Measurements from ENCODE around the gene VPS11.
A peak's percentile ranks its signal among the peaks of the same experiment; 100 is the strongest.
"Not testable (repeated sequence)": the region's sequence is repeated elsewhere in the genome, so short reads cannot be mapped to it uniquely, and the experiment has no call there.

Gene VPS11

DNA sequence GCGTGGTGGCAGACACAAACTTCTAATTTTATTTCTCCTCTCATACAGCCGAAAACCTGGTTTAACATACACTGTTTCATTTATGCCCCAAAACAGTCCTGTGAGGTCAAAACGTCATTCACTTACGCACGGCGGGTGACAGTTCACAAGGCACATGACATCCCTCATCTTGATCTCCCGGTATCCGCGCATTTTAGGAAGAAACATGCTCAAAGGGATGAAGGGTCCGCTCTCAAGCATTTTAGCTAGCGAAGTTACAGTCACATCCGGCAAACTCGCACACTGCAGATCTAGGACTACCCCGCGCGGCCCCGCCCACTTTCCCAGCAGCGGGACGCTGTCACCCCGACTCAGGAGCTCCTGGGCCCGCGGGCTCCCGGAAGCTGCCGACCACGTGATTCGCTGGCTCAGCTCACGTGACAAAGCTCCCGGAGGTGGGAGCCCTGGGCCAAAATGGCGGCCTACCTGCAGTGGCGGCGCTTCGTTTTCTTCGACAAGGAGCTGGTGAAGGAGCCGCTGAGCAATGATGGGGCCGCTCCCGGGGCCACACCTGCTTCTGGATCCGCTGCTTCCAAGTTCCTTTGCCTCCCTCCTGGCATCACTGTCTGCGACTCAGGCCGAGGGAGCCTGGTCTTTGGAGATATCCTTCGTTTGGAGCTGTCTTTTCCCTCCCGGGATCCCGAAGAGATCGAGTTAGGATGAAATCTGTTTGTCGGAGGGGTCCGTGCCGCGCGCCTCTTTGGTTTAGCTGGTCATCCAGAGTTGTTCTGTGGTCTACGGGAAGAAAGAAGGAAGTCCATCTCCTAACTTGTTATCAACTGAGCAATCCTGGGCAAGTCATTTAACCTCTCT is at the start of gene VPS11:
Gene VPS11, plus strand, starts transcription at position 448 of the 852 bp plus-strand sequence. Its CDS starts 6 bp downstream, at position 454.
- peak; percentile 97 for DNase-seq (ENCODE audit: low read depth)

DNA sequence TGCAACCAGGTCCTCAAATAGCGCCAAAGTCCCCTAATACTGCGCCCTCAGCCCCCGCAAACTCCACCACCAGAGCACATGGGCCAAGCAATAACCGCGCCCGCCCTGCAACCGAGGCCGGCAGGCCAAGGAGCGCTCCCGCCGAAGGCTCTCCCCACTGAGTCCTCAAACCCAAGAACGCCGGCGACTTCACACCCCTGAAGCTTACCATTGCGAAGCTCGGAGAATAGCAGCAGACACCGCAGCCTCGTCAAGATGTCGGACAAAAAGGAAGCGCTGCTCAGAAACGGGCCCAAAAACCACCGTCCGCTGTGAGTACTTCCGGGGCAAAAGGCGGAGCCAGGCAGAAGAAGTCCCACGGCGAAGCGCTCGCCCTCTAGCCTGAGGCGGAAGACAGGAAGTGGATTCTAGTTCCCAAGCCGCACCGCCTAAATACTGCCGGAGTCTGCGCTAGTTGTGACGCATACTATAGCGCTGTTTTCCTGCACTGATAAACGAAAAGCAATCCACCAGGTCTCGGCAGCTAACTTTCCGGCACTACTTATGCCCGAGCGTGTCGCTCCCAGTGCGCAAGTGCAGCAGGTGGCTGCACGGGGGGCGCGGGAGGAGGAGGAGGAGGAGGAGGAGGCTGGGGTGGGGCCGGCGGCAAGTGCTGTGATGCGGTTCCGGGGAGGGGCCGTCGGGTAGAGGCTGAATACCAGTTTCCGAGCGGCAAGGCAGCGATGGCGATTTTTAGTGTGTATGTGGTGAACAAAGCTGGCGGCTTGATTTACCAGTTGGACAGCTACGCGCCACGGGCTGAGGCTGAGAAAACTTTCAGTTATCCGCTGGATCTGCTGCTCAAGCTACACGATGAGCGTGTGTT is 49.3 kb upstream of the VPS11 start, which contains the start of the genes RPS25 and TRAPPC4:
Gene RPS25, minus strand, starts transcription at position 270 of the 865 bp plus-strand sequence. Its CDS starts 59 bp downstream, at position 211.
Gene TRAPPC4, plus strand, starts transcription at position 693 of the 865 bp plus-strand sequence. Its CDS starts 30 bp downstream, at position 723.
- DNase-seq (ENCODE audit: low read depth), result peak; percentile 89

DNA sequence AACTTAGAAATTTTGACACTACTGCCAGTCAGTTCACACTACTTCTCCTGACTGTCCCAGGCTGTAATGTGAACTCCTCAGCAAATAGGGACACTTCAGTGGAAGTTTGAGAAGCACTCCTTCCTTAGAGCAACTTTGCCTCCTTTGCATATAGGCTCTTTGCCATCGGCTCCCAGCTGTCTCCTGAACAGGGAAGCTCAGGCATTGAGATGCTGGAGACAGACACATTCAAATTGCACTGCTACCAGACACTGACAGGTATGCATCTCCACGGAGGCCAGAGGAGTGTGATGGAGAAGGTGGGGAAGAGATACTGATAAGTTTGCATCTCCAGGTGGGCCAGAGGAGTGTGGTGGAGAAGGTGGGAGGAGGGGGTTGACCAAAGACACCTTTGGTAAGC is 47.6 kb upstream of the VPS11 start:
- DNase-seq (ENCODE audit: low read depth), result no peak

DNA sequence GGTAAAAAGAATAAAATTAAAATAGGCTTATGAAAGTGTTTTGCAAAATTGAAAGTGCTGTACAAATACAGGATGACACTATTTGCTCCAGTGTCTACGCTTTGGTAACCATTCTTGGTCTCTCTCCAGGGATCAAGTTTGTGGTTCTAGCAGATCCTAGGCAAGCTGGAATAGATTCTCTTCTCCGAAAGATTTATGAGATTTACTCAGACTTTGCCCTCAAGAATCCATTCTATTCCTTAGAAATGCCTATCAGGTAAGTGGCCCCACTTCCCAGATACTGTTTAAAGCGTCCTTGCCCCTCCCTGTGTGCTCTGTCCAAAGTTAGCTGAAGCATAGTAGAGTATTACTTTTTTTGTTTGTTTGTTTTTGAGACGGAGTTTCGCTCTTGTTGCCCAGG is 46.0 kb upstream of the VPS11 start:
- no peak for DNase-seq (ENCODE audit: low read depth)

DNA sequence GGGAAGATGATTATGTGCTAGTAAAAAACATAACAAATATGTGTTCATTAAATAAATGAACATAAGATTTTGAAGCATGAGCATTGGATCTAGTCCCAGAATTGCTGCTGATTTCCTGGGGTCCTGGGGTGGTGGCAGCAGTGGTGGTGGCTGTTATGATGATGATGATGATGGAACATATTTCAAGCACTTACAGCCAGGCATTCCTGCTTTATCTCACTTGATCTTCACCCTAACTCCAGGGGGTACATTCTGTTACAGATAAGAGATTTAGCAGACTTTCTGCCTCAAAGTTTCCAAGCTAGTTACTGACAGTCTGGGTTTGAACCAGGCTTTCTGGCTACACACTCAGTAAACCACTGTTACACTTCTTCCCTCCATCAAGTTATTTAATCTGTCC is 43.9 kb upstream of the VPS11 start:
- no peak for DNase-seq (ENCODE audit: low read depth)

DNA sequence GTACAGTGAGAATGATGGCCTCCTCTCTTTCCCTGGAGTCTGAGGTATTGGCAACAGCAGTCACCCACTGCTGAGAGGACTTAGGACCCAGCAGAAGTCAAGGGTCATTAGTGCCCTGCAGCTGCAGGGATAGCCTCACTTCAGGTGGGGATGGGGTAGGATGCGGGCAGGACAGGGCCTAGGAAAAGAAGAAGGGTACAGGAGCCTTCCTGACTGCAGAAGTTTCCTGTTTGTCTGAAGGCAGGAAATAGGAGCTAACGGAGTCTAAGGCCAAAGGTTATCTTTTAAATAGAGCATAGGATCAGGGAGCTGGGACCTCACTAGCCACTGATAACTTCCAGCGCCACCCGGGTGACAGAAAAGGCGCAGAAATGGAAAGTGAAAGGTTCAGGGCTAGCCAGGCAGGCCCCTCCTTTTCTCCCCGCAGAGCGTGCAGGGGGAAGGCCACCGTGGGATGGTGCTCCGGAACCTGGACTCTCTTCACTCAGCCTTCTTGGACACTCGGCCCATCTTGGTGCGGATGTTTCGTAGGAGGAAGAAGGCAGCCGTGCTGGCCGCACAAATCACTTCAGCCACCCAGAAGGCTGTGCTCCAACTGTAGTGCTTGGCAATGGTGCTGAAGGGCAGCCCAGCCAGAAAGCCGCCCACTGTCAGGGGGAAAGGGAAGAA is 43.1 kb upstream of the VPS11 start:
- DNase-seq (ENCODE audit: low read depth), result no peak

DNA sequence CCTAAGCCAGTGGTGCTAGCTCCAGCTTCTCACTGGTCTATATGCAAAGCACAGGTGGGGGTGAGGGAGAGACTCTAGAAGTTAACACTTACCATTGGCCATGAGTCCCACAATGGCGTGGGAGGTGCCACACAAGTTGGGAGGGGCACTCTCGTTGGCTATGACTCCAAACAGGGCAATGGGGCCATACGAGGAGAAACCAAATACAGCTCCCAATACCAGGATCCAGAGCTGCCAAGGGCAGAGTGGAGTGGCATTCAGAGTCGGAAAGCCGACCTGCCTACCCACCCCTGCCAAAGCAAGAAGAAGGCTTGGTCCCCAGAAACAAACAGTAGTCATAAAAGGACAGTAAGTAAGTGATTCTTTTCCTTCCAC is 42.5 kb upstream of the VPS11 start:
- no peak for DNase-seq (ENCODE audit: low read depth)

DNA sequence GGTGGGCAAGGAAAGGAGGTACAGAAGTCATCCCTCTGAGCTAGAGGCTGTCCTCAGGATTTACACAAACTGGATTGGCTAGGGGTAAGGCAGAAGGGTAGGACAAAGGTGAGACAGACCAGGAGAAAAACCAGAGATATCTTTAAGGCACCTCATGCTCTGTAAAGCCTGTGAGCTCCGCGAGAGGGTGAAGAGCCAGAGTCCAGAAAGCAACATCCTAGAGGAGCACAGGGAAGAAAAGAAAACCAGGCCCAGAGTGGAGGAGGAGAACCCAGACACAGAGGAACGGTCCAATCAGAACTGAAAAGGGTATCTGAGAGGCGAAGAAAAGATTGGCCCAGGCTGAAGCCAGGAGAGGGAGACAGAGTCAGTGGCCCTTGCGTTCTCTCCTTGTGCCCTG is 42.1 kb upstream of the VPS11 start:
- DNase-seq (ENCODE audit: low read depth), result no peak

DNA sequence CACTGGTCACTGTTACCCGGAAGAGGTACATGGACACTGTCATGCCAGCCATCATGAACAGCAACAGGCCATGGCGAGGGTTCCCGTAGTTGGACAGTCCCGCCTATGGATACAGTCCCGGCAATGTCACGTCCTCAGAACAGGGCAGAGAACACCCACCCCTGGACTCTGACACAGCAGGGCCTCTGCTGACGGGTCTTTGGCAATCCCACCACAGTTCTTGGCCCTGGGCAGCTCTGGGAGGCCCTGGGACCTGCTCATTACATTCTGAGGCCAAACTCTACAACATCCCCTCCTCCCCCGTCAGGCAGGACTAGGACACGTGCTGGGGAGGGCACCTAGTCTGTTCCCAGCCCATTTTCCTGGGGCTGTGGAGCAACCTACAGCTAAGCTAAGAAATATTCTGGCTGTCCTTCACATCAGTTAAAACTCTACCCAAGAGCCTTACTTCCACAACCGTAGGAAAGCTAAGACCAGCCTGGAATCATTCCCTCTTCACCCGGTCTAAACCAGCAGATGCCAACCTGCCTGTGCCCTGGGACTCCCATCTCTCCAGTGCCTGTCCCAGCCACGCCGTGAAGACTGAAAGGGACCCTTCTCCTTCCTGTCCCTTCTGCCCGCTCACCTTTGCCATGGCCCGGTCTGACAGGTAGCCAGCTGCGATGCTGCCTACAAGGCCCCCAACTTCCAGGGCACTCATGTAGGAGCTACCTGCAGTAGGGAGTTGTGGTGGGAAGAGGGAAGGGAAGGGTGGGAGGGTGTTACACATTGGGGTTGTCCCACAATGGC is 41.4 kb upstream of the VPS11 start:
- no peak for DNase-seq (ENCODE audit: low read depth)

DNA sequence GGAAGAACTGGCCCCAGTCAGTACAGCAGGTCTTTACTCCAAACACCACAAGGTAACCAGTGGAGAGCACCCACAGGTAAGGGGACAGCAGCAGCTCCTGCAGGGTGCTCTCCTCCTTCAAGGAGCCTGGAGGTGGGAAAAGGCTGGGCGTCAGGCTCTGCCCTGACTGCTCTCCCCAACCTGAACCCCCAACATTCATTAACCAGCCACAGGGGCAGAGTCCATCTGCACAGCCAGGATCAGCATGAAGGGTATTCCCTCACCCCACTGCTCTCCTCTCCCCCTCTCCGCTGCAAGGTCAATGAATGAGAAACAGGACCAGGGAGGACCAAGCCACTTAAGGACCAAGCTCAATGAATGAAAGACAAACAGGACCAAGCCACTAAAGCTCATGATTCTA is 40.6 kb upstream of the VPS11 start:
- DNase-seq (ENCODE audit: low read depth), result no peak

DNA sequence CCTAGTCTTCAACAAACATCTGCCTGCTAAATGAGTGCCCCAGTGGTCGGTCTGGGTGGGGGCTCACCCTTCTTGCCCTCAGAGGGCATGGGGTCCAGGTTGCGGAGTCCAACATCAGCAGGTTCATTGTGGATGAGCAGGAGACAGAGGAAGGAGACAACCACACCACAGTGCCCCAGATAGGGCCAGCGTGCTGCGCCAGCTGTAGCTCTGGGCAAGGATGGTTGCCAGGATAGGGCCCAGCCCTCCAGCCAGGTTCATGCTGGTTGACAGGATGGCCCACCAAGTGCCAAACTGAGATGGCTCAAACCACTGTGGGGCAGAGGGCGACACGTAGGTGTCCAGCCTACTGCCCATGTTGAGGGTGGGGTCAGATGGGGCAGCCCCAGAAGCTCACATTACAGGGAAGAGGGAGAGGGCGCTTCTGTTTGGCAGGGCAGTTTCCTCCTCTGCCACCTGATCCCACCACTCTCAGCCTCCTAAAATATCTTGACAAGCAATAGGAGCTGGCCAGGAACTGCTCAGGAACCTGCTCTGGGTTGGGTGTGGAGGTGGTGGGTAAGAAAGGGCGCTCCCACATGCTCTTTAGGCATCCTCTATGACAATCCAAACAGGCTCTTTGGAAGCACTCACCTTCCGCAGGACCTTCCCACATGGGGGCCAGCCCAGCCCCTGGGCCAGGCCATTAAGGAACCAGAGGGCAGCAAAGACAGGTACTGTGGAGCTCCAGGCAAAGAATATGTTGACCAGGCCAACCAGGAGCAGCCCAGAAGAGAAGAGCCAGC is 39.9 kb upstream of the VPS11 start:
- no peak for DNase-seq (ENCODE audit: low read depth)

DNA sequence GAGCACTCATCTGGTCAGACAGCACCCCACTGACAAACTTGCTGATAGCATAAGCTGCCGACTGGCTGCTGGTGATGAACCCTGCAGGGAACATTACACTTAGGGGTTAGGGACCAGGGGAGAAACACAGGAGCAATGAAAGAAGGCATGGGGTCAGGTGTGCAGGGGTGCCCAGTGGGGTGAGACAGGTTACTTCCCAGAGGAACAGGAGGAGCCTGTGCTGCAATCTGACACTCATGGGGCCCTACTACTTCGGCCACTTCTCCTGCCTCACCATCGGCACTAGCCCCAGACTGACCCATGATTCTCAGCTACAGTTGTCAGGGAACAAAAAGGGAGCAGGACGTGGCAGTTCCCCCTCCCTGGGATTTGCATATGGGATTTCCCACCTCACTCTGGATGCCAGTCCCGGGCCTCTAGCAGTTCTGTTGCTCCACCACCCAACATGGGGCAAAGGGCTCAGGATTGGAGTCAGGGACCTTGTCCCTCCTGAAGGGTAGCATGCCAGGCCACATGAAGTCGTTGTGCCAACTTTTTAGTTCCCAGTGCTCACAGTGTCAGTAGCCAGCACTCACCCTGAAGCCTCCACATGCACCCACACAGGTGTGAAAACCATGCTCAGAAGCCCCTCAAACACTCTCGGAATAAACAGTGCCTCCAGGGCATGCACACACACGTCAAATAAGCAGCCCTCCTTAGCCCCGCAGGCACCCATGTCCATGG is 39.1 kb upstream of the VPS11 start:
- DNase-seq (ENCODE audit: low read depth), result no peak

DNA sequence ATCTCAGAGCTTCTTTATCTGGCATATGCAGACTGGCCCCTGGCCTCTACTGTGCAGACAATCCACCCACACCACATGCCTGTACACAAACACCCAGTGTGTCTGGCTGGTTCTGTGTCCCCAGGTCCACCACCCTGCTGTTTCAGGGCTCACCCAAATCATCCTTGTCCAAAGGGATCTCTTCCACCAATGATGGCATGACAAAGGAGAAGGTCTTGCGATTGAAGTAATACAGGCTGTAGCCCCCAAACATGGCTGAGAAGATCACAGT is 38.6 kb upstream of the VPS11 start:
- no peak for DNase-seq (ENCODE audit: low read depth)

DNA sequence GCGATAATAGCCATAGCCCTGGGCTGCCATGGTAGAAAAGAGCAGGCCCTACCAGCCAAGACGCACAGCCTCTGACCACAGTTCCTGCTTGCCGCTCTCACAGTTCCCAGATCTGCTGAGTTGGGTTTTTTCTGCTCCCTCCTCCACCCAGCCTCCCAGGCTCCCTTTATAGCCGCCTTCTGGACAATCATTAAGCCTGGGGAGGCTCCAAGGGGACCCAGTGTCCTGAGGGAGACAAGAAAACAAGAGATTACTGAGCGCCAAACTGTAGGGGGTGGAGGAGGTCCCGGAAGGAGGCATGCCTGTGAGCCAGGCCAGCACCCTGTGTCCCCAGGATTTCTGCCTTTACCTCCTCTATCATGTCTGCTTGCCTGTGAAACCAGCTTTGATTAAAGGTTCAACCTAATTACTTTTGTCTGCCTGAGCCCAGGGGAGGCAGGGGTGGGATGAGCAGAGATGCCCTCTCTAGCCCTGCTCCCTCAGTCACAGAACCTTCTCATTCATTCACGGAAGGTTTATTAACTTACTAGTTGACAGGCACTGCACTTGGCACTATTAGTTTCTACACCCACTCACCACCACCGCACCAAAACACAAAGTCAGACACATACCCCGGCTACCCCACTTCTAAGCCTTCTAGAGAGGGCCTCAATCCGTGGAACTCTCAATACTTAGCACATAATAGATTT is 38.1 kb upstream of the VPS11 start:
- DNase-seq (ENCODE audit: low read depth), result no peak

DNA sequence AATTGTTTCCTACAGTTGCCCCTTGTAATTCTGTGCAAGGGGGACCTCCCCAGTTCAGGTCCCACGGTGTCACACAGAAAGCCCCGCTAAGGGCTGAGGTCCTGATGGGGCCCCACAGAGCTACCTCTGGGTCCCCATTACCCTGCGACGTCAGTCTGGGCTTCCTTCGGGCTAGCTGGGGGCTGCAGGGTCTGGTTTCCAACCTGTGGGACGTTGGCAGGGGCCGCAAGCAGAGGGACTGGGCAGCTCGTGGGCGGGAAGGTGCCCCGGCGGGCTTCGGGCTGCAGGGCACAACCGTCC is 37.6 kb upstream of the VPS11 start:
- DNase-seq (ENCODE audit: low read depth), result no peak

DNA sequence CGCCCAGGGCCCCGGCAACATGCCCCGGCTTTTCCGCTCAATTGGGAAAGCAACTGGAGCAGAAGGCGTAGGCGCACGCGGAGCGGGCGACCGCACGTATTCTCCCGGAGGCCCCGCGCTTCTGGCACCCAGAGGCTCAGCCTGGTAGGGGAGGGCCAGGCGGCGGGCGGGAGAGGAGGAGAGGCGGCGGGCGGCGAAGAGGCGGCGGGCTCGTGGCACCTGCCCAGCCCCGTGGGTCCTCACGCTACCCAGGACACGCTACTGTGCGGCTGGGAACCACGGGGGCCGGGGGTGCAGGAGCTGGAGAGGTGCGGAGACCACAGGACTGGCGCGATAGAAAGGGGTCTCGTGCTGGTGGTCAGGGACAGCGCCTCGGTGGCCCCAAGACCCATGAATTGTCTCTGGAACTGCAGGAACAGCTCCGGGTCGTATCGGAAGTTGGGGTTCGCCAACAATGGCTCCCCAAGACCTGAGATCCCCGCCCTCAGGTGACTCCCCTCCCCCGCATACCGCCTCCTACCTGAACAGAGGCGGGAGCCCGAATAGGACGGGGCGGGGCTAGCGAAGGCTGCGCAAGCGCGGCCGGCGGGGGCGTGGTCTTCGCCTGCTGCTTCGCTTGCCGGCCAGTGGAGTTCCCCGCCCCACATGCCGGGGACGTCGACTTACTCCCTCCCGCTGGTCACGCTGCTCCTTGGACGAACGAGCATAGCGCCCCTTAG is 37.1 kb upstream of the VPS11 start, which contains the start of gene SLC37A4:
Gene SLC37A4, minus strand, starts transcription at position 549 of the 719 bp plus-strand sequence.
- DNase-seq (ENCODE audit: low read depth), result peak; percentile 99

DNA sequence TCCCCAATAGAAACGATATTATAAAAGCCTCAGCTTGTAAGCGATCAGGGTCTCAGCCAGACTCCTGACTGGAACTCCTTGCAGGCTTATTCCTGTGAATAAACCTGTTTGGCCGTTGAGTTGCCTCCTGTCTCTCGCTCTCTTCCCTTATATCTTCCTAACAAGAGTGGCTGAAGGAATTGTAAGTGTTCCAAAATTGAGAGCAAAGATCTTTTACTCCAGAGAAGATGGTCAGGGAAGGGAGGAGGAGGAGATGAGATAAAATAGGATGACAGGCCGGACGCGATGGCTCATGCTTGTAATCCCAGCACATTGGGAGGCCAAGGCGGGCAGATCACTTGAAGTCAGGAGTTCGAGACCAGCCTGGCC is 35.7 kb upstream of the VPS11 start:
- no peak for DNase-seq (ENCODE audit: low read depth)

DNA sequence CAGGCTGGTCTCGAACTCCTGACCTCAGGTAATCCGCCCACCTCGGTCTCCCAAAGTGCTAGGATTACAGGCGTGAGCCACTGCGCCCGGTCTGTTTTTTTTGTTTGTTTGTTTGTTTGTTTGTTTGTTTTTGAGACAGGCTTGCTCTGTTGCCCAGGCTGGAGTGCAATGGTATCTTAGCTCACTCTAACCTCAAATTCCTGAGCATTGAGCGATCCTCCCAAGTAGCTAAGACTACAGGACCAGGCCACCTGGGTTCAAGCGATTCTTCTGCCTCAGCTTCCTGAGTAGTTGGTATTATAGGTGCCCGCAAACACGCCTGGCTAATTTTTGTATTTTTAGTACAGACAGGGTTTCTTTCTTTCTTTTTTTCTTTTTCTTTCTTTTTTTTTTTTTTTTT is 34.2 kb upstream of the VPS11 start:
- not testable (repeated sequence) for DNase-seq (ENCODE audit: low read depth)

DNA sequence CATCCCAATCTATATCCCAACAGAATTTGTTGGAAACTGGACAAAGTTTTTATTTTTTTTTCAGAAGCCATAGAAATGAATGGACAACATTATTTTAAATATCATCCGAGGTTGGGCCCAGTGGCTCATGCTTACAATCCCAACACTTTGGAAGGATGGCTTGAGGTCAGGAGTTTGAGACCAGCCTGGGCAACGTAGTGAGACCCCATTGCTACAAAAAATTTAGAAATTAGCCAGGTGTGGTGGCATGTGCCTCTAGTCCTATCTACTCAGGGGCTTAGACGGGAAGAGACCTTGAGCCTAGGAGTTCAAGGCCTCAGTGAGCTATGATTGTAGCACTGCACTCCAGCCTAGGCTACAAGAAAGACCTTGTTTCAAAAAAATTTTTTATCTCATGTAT is 32.8 kb upstream of the VPS11 start:
- no peak for DNase-seq (ENCODE audit: low read depth)
